ENCODE measurements around the gene CADM2.
"Not testable (repeated sequence)": the region's sequence is repeated elsewhere in the genome, so short reads cannot be mapped to it uniquely, and the experiment has no call there.

The CADM2 gene

DNA sequence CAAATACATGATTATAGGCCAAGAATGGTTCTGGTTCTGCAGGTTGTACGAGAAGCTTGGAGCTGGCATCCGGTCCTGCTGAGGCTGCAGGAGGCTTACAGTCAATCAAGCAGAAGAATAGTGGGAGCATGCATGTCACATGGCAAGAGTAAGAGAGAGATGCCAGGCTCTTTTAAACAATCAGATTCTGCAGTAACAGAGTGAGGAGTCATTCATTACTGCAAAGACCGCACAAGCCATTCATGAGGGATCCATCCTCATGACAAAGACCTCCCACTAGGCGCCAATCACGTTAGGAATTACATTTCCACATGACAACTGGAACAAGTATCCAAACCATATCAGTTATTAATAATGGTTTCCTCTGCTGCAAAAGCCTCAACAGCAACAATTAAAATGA lies 536.8 kb downstream of the CADM2 start:
- DNase-seq: no peak

DNA sequence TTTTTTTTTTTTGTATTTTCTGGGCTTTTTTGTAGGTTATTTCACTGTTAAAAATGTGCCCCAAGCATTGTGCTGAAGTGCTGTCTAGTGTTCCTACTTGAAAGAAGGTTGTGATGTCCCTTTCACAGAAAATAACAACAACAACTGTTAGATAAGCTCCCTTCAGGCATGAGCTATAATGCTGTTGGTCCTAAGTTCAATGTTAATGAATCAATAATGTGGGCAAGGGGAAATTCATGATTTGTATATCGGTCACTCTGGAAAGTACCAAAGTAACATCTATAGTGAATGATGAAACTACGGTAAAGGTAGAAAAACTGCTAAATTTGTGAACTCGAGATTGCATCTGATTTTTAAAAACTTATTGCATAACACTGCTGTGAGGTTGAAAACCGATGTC lies 539.4 kb downstream of the CADM2 start:
- DNase-seq: no peak

DNA sequence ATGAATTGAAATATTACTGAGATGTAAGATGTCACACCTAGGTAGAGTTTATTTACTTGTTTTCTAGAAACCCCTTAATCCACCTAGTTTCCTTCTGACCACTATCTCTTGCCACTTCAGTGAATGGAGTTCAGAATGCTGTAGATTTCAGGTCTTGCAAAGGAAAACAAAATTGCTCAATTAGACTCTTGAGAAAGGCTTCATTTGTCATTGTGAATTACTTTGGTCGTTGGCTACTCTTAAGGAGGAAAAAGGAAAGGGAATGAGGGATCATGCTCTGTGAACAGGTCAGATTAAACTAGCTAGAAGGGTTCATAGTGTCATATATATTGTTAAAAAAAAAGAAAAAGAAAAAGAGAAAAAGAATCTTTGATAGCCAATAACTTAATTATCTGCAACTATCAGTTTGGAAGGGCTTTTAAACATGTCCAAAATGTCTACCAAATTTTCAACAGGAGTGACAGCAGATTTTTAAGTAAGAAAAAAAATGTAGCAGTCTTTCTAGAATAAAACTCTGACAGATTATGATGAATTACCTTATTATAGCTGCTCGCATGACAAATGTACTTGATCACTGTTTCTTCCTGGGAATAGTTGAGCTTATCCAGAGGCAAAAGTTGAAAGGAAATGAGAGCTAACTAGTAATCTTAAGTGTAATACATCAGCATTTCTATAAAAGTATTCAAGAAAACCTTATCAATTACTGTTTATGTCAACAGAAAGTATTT lies 543.5 kb downstream of the CADM2 start:
- DNase-seq: no peak

DNA sequence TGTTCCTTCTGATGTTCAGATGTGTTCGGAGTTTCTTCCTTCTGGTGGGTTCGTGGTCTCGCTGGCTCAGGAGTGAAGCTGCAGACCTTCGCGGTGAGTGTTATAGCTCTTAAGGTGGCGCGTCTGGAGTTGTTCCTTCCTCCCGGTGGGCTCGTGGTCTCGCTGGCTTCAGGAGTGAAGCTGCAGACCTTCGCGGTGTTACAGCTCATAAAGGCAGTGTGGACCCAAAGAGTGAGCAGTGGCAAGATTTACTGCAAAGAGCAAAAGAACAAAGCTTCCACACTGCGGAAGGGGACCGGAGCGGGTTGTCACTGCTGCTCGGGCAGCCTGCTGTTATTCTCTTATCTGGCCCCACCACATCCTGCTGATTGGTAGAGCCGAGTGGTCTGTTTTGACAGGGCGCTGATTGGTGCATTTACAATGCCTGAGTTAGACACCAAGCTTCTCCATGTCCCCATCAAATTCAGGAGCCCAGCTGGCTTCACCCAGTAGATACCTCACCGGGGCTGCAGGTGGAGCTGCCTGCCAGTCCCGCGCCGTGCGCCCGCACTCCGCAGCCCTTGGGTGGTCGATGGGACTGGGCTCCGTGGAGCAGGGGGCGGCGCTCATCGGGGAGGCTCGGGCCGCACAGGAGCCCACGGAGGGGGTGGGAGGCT lies 545.5 kb downstream of the CADM2 start:
- DNase-seq: not testable (repeated sequence)

DNA sequence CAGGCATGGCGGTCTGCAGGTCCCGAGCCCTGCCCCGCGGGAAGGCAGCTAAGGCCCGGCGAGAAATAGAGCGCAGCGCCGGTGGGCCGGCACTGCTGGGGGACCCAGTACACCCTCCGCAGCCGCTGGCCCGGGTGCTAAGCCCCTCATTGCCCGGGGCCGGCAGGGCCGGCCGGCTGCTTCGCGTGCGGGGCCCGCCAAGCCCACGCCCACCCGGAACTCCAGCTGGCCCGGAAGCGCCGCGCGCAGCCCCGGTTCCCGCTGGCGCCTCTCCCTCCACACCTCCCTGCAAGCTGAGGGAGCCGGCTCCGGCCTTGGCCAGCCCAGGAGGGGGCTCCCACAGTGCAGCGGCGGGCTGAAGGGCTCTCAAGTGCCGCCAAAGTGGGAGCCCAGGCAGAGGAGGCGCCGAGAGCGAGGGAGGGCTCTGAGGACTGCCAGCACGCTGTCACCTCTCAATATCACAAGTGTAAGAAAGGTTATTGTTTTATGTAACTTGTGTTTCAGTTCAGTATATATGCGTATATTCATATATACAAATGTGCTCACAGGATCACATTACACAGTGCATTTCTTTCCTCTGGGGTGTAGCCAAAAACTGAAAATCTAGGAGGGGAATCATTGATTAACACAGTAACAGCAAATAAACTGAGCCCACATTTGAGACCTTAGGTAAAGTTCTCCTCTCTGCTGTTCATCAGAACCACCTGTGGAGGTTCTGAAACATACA lies 546.2 kb downstream of the CADM2 start:
- not testable (repeated sequence) for DNase-seq

DNA sequence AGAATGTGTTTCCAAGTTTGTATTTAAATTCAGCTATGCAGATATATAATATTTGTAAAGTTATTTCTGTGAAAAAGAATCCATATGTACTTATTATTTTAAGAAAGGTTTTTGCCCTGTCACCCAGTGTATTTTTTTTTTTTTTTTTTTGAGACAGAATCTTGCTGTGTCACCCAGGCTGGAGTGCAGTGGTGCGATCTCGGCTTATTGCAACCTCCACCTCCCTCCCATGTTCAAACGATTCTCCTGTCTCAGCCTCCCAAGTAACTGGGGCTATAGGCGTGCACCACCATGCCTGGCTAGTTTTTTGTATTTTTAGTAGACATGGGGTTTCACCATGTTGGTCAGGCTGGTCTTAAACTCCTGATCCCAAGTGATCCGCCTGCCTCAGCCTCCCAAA lies 548.3 kb downstream of the CADM2 start:
- DNase-seq: not testable (repeated sequence)

DNA sequence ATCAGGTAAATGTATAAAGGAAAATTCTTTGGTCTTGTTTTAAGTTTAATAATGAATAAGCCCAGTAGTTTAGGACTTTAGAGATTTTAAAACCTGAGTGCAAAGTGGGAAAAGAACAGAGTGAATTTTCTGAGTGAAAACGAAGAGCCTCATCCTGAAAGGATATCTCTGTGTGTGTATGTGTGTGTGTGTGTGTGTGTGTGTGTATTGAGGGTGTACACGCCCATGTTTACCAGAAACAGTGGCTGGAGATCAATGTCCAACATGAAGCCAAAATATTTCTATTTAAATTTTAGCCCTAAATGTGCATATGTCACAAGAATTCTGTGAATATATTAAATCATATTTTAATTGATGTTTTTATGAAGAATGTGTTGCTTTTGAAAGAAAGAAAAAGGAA lies 549.9 kb downstream of the CADM2 start:
- DNase-seq: no peak

DNA sequence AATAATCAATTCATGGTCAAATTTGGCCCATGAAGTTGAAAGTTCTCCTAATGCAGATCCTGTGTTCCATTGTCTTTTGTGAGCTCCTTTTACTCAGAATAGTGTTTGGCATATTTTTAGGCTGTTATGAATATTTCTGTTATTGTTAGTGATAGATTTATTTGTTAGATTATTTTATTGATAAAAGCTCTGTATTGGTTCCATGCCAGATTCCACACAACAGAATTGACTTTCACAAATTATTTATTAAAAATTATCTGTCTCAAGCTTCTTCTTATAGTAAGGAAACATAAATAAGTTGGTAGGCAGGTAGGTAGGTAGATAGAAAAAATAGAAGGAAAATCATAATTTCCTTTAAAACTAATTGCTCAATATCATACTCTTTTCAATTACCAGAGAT lies 557.4 kb downstream of the CADM2 start:
- DNase-seq: no peak

DNA sequence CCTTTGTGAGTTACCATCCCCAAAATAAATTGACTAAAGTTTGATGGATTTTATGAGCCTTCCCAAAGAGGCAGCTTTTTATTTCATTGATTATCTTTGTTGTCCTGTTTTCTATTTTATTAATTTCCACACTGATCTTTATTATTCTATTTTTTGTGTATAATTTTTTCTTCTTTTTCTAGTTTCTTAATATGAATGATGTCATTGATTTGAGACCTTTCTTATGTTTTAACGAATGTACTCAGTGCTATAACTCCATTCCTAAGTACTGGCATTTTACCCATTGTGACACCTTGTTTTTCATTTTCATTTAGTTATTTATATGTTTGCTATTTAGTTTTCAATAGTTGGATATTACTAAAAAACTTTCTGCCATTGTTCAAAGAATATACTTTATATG lies 565.3 kb downstream of the CADM2 start:
- no peak for DNase-seq

DNA sequence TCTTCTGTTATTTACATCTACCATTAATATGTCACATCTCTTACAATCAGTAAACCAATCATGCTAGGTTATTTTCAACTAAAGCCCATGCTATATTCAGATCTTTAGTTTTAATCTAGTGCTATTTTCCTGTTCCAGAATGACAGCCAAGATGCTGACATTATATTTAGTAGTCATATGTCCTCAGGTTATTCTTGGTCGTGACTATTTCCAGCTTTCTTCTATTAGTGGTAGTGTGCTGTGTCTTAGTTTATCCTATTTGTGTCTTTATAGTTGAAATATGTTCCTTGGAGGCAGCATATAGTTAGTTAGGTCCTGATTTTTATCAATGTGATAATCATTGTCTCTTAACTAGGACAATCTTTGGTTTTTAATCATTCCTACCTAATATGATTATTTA lies 566.5 kb downstream of the CADM2 start:
- DNase-seq: no peak

DNA sequence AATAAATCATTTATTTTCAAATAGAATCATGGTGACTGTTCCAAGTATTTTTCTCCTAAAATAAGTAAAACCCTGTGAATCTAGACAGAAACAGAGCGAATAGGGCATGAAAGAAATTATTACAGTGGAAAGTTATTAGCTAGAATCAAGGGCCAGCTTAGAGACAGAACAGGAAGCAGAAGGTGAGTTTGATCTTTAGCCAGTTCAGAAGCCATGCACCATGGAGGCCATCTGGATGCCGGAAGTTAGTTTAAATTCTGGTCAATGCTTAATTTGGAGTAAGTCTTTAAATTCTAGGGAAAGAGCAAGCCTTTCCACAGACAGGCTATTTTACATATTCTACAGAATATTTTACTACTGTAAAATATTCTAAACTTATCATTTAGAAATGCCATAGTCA lies 574.8 kb downstream of the CADM2 start:
- DNase-seq: no peak

DNA sequence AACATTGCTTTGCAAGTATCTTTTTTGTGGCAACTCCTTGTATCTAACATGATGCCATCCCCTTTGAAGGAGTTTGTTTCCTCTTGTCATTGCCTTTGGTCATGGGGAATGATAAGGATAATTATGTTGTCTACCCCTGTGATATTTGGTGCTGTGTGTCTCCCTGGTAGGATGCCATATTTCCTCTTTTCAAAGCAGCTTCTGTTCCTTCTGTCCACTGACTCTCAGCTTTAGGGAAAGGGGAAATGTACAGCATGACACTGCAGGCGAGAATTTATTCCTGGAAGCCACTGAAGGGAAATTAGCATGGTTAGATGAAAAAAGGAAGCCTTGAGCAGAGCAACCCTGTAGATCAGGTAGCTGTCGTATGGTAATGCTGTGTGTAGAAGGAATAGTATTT lies 576.7 kb downstream of the CADM2 start:
- no peak for DNase-seq

DNA sequence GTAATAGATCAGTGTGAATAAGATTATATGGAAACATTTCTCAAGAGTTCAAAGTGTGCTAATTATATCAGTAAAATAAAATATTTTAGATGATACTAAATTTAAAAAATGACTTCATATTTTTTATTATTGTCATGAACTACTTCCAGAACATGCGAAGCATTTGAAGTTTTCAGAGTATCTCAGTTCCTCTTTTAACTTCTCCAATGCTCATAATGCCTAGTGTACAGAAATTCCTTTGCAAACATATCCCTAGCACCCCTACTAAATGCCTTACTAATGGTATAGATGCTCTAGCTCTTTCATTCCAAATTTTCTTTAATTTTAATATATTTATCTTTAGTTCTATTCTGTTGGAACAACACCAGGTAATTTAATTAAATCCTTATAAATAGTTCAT lies 580.4 kb downstream of the CADM2 start:
- DNase-seq: no peak

DNA sequence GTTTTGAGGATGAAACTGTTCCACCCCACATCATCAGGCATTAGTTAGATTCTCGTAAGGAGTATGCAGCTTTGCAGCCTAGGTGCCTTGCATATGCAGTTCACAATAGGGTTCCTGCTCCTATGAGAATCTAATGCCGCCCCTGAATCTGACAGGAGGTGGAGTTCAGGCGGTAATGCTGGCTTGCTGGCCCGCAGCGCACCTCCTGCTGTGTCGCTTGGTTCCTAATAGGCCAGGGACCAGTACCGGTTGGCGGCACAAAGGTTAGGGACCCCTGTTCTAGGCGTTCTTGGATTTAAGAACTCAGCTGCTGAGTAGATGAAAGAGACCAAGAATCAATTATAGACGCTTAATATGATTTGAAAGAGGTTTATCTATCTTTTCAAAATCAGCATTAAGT lies 595.4 kb downstream of the CADM2 start:
- no peak for DNase-seq

DNA sequence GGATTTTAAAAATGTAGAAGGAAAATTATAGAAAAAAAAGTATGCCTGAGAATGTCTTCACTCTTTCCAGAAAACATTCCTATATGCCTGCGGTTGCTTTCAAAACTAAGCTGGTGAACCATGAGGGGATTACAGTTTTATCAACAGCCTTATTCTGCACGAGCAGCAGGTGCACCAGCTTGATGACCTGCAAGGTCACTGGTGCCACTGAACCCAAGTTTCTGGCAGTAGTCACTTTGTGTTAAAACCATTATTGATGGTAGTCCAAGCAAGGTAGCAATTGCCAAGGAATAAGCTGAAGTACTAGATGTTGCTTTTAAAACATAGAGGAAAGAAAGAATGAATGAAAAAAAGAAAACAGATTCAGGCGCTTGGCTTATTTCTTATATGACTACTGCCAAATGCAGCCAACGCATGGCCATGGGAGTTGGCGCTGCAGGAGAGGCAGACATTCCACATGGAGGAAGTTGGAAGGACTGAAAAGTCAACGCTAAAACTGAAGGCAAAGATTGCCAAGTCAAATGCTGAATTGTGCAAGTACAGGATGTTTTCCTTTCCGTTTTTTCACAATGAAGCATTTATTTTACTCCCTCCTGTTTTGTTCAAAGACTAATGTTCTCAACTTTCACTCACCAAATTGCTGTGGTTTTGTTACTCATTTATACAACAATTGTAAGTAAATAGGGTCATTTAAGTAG lies 601.4 kb downstream of the CADM2 start:
- no peak for DNase-seq

DNA sequence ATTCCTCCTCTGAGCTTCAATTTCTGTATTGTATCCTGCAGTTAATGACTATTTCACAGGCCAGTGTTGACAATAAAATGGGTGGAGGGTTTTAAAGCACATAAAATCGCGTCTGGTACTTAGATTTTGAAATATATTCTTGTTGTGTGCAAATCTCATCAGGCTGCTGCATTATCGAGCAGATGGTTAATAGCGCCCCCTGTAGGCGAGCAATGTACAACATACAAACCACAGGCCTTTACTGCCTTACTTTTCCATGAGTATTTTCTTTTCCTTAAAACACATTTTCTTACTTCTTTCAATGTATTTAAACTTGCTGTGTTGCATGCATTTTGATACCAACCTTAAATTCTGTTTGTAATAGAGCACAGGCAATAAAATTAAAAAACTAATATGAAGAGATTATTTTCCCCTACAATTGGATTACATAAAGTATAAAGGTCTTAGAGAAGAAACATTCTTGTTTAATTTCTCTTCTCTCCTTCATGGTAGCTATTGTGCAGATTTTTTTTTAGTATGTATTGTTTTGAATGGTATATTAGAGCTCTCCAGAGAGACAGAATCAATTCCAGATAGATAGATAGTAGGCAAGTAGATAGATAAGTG lies 608.4 kb downstream of the CADM2 start:
- DNase-seq: no peak

DNA sequence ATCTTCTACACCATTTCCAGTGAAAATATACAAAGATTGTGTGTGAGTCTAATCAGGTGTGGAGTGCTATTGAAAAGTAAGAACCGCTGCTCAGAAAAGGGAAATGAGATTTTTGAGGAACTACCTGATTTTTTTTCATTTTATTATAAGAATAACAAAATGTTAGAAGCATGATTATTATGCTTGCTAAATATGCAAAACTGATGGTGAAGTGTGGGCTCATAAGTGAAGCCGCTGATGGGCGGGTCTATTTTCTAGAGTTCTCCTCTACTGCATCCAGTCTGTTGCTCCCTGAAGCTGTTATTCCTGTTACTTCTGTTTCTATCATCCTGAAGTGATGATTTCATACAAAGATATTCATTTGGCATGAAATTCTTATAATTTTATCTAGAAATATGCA lies 612.0 kb downstream of the CADM2 start:
- DNase-seq: no peak

DNA sequence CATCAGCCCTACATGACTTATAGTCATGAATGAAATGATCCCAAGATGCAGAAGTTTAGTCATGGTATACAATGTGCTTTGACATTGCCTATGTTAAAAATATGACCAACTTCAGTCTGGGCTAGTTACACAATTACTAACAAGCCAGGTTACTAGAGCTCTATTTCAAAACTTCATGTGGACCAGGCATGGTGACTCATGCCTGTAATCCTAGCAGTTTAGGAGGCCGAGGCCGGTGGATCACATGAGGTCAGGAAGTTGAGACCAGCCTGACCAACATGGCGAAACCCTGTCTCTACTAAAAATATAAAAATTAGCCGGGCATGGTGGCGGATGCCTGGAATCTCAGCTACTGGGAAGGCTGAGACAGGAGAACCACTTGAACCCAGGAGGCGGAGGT lies 613.0 kb downstream of the CADM2 start:
- no peak for DNase-seq

DNA sequence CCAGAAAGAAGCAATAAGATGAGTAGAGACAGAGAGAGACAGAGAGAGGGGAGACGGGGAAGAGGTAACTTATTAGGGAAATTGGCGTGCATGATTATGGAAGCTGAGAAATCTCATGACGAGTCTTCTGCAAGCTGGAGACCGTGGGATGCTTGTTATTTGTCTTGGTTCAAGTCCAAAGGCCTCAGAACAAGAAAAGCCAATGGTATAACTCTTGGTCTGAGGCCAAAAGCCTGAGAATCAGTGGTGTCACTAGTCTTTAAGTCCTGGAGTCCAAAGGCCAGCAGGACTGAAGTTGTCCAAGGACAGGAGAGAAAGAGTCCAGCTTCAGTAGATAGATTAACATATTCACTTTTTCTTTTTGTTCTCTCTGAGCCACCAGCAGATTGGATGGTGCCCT lies 613.6 kb downstream of the CADM2 start:
- DNase-seq: no peak

DNA sequence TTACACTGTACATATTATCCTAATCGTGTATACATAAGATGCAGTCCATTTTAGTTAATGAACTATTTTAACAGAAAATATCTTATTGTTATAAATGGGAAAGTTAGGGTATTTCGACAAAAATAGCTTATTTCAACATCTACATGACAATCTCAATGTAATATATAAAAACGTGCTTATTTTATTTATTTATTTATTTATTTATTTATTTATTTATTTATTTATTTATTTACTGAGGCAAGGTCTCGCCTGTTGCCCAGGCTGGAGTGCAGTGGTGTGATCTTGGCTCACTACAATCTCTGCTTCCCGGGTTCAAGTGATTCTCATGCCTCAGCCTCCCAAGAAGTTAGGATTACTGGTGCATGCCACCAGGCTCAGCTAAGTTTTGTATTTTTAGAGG lies 614.2 kb downstream of the CADM2 start:
- DNase-seq: no peak

DNA sequence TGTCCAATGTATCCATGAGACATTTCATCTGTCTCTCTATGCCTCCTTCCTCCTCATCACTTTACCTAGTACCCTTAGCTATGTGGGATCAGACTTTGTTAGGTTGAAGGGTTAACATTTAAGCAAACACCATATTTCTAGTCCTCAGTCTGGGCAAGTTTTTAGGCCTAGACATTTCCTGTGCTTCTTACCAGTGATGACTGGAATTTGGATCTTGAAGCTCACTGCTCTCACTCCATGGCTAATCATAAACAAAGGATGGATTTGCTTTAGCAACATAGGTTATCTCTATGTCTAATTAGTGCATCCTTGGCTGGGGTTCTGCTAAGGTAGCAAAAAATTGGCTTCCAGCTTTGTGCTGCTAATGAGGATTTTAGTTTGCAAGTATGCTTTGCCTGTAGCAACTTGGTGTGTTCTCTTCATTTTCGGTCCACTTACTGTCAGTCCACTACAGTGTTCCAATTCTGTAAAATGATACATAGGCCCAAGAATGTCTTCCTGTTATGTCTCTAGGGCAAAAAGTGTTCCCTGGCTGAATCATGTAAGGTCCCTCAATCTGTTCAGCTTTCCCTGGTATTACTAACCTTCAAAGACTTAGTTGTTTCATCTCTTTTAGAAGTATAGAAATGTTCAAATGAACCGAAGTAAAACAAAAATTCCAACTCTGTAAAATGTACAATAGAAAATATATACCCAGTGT lies 615.4 kb downstream of the CADM2 start:
- DNase-seq: no peak

DNA sequence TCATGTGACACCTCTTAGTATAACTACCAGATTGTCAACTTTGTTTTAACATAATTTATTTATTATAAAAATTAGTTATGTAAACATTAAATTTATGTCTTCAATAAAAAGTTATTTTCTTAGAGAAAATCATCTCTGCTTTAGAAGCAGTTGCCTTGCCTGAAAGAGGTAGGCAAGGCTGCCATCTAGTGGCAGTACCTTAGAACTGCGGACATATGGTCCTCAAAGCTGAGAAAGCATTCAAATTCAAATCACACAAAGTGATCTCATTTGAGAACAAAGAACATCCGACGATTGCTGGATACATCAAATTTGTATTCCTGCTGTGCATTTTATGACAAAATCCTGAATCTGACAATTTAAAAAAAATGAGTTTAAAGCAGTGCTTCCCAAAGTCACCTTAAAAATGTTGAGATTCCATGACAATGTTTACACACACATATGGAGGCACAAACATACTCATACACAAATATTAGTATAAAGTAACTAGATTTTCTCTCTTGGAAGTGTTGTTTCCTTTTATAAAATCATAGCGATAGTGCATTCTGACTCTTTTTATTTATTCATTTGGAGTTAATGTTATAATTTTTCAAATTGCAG lies 617.4 kb downstream of the CADM2 start:
- DNase-seq: no peak
